RWPE2 (cell line): ENCODE results near the gene STX8.

Experiments used
- ATAC-seq: fragments of 200-7000 bp; cut with Tn5 transposase; 3 replicates; pipeline ENCODE4 v1.9.1; 2021; ENCODE audit warnings: low read depth
- DNase-seq: peaks from one replicate; pipeline ENCODE4 v3.0.0-alpha.2; 2020; ENCODE audit warnings: low spot score
- H3K27ac ChIP-seq: fragments of 450-650 bp; 2 replicates; pipeline ENCODE4 v1.5.1; 2017; ENCODE audit warnings: mild to moderate bottlenecking; ENCODE audit not compliant: poor library complexity, severe bottlenecking
- H3K27me3 ChIP-seq: fragments of 250-450 bp; sonication (Bioruptor Pico); 2 replicates; pipeline ENCODE4 v1.5.1; 2021; ENCODE audit warnings: mild to moderate bottlenecking, moderate library complexity; ENCODE audit not compliant: insufficient read depth, poor library complexity, severe bottlenecking
- H3K36me3 ChIP-seq: fragments of 250-450 bp; sonication (Bioruptor Pico); 2 replicates; pipeline ENCODE4 v1.5.1; 2020; ENCODE audit warnings: low read depth, mild to moderate bottlenecking, moderate library complexity
- H3K4me1 ChIP-seq: fragments of 250-450 bp; sonication (Bioruptor Pico); 2 replicates; pipeline ENCODE4 v1.5.1; 2021; ENCODE audit warnings: mild to moderate bottlenecking, moderate library complexity; ENCODE audit not compliant: insufficient read depth, poor library complexity, severe bottlenecking
- H3K4me3 ChIP-seq: fragments of 250-450 bp; sonication (Bioruptor Pico); 2 replicates; pipeline ENCODE4 v1.5.1; 2021; ENCODE audit warnings: mild to moderate bottlenecking, moderate library complexity; ENCODE audit not compliant: severe bottlenecking
- H3K9me3 ChIP-seq: fragments of 250-450 bp; sonication (Bioruptor Pico); 2 replicates; pipeline ENCODE4 v1.5.1; 2021; ENCODE audit warnings: mild to moderate bottlenecking, moderate library complexity; ENCODE audit not compliant: severe bottlenecking
- CTCF ChIP-seq: fragments of 450-650 bp; IDR thresholded peaks from one replicate; pipeline ENCODE4 v1.5.1; 2017; ENCODE audit warnings: mild to moderate bottlenecking, moderate library complexity; ENCODE audit not compliant: poor library complexity, severe bottlenecking

Gene STX8

GRCh38 chr17:9315360-9315759 lies 260.3 kb downstream of the STX8 start:
- Histone ChIP-seq H3K9me3 (no peaks in the 10 kb centered on the region), H3K4me3 (no peak overlapping the region), H3K36me3 (no peaks in the 10 kb centered on the region), H3K27me3 (no peaks in the 10 kb centered on the region), H3K4me1 (no peaks in the 10 kb centered on the region), H3K27ac (no peak overlapping the region)
- ATAC-seq, result no peak
- TF ChIP-seq CTCF, result no peak
- no peak for DNase-seq

GRCh38 chr17:9313346-9313745 lies 262.3 kb downstream of the STX8 start:
- Histone ChIP-seq H3K27me3 (no peaks in the 10 kb centered on the region), H3K36me3 (no peaks in the 10 kb centered on the region), H3K4me1 (no peaks in the 10 kb centered on the region), H3K9me3 (no peaks in the 10 kb centered on the region), H3K4me3 (no peak overlapping the region), H3K27ac (no peak overlapping the region)
- ATAC-seq, result no peak
- DNase-seq, result no peak
- no peak for TF ChIP-seq CTCF

- TF ChIP-seq CTCF, result no peak
- no peaks in the 10 kb centered on the region for H3K36me3 ChIP-seq
Measured at GRCh38 chr17:9309216-9309615, 266.4 kb downstream of the STX8 start.

GRCh38 chr17:9308069-9308468 lies 267.6 kb downstream of the STX8 start:
- DNase-seq, result no peak

More at GRCh38 chr17:9309216-9309615, 266.4 kb downstream of the STX8 start:
- no peak overlapping the region for H3K4me3 ChIP-seq
- H3K9me3 ChIP-seq, result no peaks in the 10 kb centered on the region
- DNase-seq, result no peak
- no peak for ATAC-seq
- H3K27me3 ChIP-seq, result no peaks in the 10 kb centered on the region
- H3K4me1 ChIP-seq, result no peaks in the 10 kb centered on the region
- no peak overlapping the region for H3K27ac ChIP-seq

More at GRCh38 chr17:9308069-9308468, 267.6 kb downstream of the STX8 start:
- Histone ChIP-seq H3K27me3 (no peaks in the 10 kb centered on the region), H3K27ac (no peak overlapping the region), H3K4me3 (no peak overlapping the region), H3K4me1 (no peaks in the 10 kb centered on the region), H3K36me3 (no peaks in the 10 kb centered on the region), H3K9me3 (no peaks in the 10 kb centered on the region)
- TF ChIP-seq CTCF, result no peak
- ATAC-seq, result no peak
